NCI-H1930 (cell line): ENCODE results near the gene BICD2.

Experiments used
- DNase-seq, 2 experiments: peaks; one replicate each; lab custom pipeline; 2025; lab: John Stamatoyannopoulos, UW

The BICD2 gene

GRCh38 chr9:92668746-92669526, 95.7 kb downstream of the BICD2 start:
- DNase-seq, result no peak

DNA sequence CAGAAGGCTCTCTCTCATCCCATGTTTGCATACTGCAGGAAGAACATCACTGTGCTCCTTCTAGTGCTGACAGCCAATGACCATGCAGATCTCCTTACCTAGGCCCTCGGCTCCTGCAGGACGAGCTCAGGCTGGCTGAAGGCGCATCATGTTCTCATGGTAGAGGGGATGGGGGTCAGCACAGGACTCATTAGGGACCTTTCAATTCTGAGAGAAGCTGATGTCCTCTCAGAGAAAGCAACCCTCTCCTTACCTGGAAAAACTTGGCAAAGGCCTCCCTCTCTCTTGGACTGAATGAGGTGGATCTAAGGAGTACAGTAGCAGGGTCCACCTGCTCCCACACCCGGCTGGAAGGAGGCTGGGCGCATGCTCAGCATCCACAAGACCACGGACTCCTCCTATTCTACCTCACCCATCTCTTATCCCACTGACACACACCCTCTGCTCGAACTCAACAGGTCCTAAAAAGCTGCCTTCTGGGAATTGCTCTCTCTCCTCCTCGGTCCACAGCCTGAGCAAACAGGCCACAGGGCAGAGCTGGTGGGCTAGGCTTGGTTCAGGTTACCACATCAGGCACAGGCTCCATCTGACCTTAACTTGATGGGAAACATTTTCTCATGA, 97.6 kb downstream of the BICD2 start:
- no peak for DNase-seq

GRCh38 chr9:92666236-92666635, 98.4 kb downstream of the BICD2 start:
- DNase-seq, result no peak

DNA sequence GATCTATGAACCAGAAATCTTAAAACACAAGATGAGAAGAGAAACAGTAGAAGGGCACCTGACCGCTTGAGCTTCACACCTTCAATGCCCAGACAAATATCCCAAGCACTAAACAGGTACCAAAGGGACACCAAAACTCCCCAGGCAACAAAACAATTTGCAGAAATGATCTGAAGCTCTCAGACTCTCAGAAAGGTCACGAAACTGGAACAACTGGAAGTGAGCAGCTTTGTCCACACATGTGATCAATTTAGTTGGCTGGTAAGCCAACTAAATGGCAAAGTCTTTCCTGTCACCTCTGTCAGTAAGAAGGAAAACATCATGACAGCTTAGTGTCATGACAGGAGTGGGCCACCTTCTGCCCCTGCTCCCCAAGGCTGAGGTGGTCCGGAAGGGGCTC, 98.8 kb downstream of the BICD2 start:
- no peak for DNase-seq

- no peak for DNase-seq
Measured at GRCh38 chr9:92664394-92665152, 100.1 kb downstream of the BICD2 start.

DNA sequence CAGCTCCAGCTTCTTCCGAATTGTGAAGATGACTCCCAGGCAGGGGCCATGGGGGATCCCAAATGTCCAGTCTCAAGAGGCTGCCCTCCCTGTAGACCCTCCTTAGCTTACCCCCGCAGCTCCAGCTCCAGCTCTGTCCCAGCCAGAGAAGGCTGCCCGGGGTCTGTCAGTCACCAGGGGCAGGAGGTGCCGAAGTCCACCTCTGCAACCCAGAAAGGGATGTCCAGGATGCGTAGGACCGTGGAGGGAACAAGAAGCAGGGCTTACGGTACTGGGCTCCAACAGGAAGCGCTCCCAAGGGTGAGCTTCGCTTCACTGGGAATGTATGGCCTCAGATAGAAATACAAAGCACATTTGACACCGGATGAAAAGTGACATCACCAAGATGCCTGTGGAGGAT, 100.7 kb downstream of the BICD2 start:
- DNase-seq, result no peak

- no peak for DNase-seq
Measured at GRCh38 chr9:92663126-92663525, 101.5 kb downstream of the BICD2 start.

DNA sequence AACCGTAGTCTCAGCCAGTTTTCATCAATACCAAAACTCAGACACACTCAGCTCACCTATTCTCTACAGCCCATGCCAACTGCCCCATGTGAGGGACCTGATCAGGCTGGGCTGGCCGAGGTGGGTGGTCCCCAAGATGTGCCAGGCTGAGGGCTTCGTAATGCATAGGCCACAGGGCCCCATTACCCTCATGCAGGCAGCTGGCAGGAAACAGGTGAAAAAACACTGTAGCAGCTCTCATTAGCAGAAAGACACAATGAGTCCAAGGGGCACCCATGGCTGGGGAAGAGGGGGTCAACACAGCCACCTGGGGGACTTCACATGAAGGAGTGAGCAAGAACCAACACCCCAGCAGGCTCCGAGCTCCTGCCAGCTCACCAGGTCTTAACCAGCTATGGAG, 102.9 kb downstream of the BICD2 start:
- DNase-seq, result no peak
